Measurements from ENCODE around the gene CUL4A.

The CUL4A gene

DNA sequence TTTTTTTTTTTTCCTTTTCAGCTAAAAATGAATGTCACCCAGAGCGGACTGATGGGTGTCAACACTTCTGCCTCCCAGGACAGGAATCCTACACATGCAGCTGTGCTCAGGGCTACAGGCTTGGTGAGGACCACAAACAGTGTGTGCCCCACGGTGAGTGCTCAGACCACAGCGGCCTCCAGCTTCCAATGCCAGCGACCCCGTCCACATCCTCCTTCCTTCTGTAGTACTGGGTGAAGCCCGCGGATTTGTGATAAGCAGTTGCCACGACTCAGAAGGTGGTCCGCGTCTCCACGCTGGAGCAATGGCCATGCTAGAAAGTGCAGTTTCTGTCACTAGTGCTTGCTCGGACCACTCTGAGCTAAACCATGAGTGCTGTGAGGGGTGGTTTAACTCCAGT, 44.9 kb upstream of the CUL4A start:
- H3K4me3 Mint-ChIP-seq: no peak overlapping the region
- DNase-seq: no peak
- peaks cover 49% of the 10 kb centered on the region for H3K36me3 Mint-ChIP-seq (ENCODE audit: low read depth)
- peaks cover 38% of the 10 kb centered on the region for H3K27me3 Mint-ChIP-seq (ENCODE audit: low read depth, poor library complexity)
- TF ChIP-seq CTCF (IDR thresholded peaks at IDR 0.05): no peak
- H3K9me3 Mint-ChIP-seq: no peaks in the 10 kb centered on the region
- no peak overlapping the region for H3K27ac Mint-ChIP-seq
- peaks cover 27% of the 10 kb centered on the region for H3K4me1 Mint-ChIP-seq

DNA sequence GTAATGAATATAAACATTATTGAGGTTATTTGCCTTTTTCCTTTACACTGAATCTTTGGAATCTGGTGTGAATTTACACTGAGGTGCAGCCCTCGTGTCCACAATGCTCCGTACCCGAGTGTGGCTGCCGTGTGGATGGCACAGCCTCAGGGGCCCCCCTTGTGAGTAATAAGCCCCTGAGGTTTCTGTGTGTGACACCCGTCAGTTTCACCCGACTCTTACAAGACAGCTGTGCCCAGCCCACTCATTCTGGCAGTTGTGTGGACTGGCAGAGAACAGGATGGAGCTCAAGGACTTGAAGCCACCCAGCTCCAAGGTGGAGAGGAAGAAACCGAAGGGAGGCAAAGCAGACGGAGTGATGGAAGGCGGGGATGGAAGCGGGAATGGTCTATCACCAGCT, 43.1 kb upstream of the CUL4A start:
- peaks cover 58% of the 10 kb centered on the region for H3K36me3 Mint-ChIP-seq (ENCODE audit: low read depth)
- no peak overlapping the region for H3K27ac Mint-ChIP-seq
- H3K9me3 Mint-ChIP-seq: no peaks in the 10 kb centered on the region
- TF ChIP-seq CTCF (IDR thresholded peaks at IDR 0.05): no peak
- peaks cover 22% of the 10 kb centered on the region for H3K4me1 Mint-ChIP-seq
- no peak overlapping the region for H3K4me3 Mint-ChIP-seq
- no peak for DNase-seq
- H3K27me3 Mint-ChIP-seq (ENCODE audit: low read depth, poor library complexity): peaks cover 30% of the 10 kb centered on the region

DNA sequence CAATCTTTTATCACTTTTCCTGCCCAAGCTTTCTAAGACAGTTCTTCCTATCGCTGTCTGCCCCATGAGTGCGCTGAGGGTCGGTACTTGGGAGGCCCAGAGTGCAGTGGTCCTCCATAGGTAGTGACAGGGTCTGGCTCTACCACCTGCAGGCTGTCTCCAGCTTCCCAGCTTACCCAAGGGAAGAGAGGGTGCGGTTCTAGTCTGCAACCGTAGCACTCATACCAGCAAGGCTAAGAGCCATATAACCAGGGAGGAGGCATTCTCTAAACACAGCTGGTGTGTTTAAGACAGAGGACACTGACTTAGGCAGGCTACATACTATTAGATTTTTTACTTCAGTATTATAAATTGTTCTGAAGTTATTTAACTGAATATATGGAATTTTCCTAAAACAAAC, 42.7 kb upstream of the CUL4A start:
- Mint-ChIP-seq H3K4me3 (no peak overlapping the region), H3K9me3 (no peaks in the 10 kb centered on the region), H3K4me1 (peaks cover 25% of the 10 kb centered on the region), H3K27me3 (ENCODE audit: low read depth, poor library complexity) (peaks cover 27% of the 10 kb centered on the region), H3K36me3 (ENCODE audit: low read depth) (peaks cover 62% of the 10 kb centered on the region), H3K27ac (peak overlapping the region; percentile 57)
- no peak for DNase-seq
- TF ChIP-seq CTCF (IDR thresholded peaks at IDR 0.05): no peak

DNA sequence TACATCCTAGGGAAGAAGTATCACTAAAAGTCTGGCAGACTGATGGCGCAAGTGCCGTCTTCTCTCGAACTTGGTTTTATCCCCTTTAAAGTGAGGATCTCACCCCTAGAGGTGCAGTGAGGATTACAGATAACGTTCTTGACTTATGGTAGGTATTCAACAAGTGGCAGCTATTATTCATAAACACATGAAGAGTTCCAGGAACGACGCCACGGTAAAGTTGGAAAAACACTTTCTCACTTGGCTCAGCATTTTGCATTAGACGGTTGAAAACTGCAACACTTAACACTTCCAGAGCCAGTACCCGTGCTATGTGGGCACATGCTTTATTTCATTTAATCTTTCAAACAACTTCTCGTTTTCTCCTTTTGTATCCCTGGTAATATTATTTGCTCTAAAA, 42.3 kb upstream of the CUL4A start:
- DNase-seq: no peak
- Mint-ChIP-seq H3K4me1 (peaks cover 28% of the 10 kb centered on the region), H3K9me3 (no peaks in the 10 kb centered on the region), H3K27ac (no peak overlapping the region), H3K4me3 (no peak overlapping the region), H3K36me3 (ENCODE audit: low read depth) (peaks cover 62% of the 10 kb centered on the region), H3K27me3 (ENCODE audit: low read depth, poor library complexity) (peaks cover 27% of the 10 kb centered on the region)
- TF ChIP-seq CTCF (IDR thresholded peaks at IDR 0.05): no peak

DNA sequence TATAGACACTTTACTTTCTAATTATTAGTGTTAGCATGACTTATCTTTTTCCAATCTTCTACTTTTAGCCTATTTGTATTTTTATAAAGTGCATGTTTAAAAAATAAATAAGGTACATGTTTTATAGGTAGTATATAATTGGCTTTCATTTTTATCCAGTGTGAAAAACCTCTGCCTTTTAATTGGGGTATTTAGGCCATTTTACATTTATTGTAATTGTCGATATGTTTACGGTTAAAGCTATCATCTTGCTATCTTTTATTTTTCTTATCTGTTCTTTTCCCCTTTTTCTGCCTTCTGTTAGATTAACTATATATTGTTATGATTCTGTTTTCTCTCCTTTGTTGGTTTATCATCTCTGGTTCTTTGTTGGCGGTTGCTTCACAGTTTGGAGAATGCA, 41.8 kb upstream of the CUL4A start:
- H3K27me3 Mint-ChIP-seq (ENCODE audit: low read depth, poor library complexity): peaks cover 27% of the 10 kb centered on the region
- H3K36me3 Mint-ChIP-seq (ENCODE audit: low read depth): peaks cover 62% of the 10 kb centered on the region
- DNase-seq: no peak
- no peak overlapping the region for H3K27ac Mint-ChIP-seq
- H3K4me1 Mint-ChIP-seq: peaks cover 32% of the 10 kb centered on the region
- no peak for TF ChIP-seq CTCF (IDR thresholded peaks at IDR 0.05)
- no peaks in the 10 kb centered on the region for H3K9me3 Mint-ChIP-seq
- H3K4me3 Mint-ChIP-seq: no peak overlapping the region

GRCh38 chr13:113168211-113168610, 41.2 kb upstream of the CUL4A start:
- Mint-ChIP-seq H3K9me3 (no peaks in the 10 kb centered on the region), H3K4me1 (peaks cover 30% of the 10 kb centered on the region), H3K27ac (no peak overlapping the region), H3K36me3 (ENCODE audit: low read depth) (peaks cover 68% of the 10 kb centered on the region), H3K27me3 (ENCODE audit: low read depth, poor library complexity) (peaks cover 24% of the 10 kb centered on the region), H3K4me3 (no peak overlapping the region)
- no peak for TF ChIP-seq CTCF (IDR thresholded peaks at IDR 0.05)
- DNase-seq: no peak

All from nephron progenitor cell (in vitro differentiated cells).